D721Med (cell line): ENCODE results near the gene PFKFB3.

Experiments used
- DNase-seq: peaks from one replicate; pipeline ENCODE4 v3.0.0; 2011; ENCODE audit warnings: low spot score; ENCODE audit not compliant: insufficient read length
- FAIRE-seq: peaks from 2 replicates; lab custom pipeline; 2011; peaks lifted over from hg19 to GRCh38; lab: Jason Lieb, UNC
- CTCF ChIP-seq: IDR thresholded peaks from 2 replicates; pipeline ENCODE4 v1.5.1; 2012; ENCODE audit warnings: mild to moderate bottlenecking, control low read depth; ENCODE audit not compliant: insufficient read depth; ENCODE audit errors: missing control alignments

The PFKFB3 gene

GRCh38 chr10:6197321-6197720, 5.4 kb upstream of the PFKFB3 start:
- no peak for DNase-seq
- FAIRE-seq, result no peak
- TF ChIP-seq CTCF, result no peak

- FAIRE-seq (no peak), DNase-seq (no peak)
- no peak for TF ChIP-seq CTCF
These were observed 4.6 kb upstream of the PFKFB3 start for GRCh38 chr10:6198171-6198570.

- no peak for TF ChIP-seq CTCF
- FAIRE-seq (no peak), DNase-seq (no peak)
These were observed 3.5 kb upstream of the PFKFB3 start for GRCh38 chr10:6199131-6199733.

GRCh38 chr10:6200440-6200733, 2.3 kb upstream of the PFKFB3 start:
- DNase-seq (no peak), FAIRE-seq (no peak)
- no peak for TF ChIP-seq CTCF

GRCh38 chr10:6200734-6201515, 1.8 kb upstream of the PFKFB3 start:
- no peak for DNase-seq
- TF ChIP-seq CTCF, result no peak
- FAIRE-seq, result no peak

GRCh38 chr10:6201516-6201975, 1.2 kb upstream of the PFKFB3 start:
- no peak for FAIRE-seq
- no peak for DNase-seq
- TF ChIP-seq CTCF, result no peak

GRCh38 chr10:6202098-6202683, 541 bp upstream of the PFKFB3 start:
- TF ChIP-seq CTCF, result no peak
- no peak for DNase-seq

More at GRCh38 chr10:6202098-6202683, 541 bp upstream of the PFKFB3 start:
- no peak for FAIRE-seq
